NAMALWA (cell line): Measurements from ENCODE around the gene OR9A2.
"Not testable (repeated sequence)": the region's sequence is repeated elsewhere in the genome, so short reads cannot be mapped to it uniquely, and the experiment has no call there.

Experiments
- DNase-seq: peaks from one replicate; pipeline ENCODE4 v3.0.0-alpha.2; 2015; ENCODE audit warnings: low spot score

OR9A2 gene

GRCh38 chr7:143016996-143017395 is 9.9 kb downstream of the OR9A2 start:
- DNase-seq, result no peak

GRCh38 chr7:143015926-143016490 is 10.9 kb downstream of the OR9A2 start:
- no peak for DNase-seq

GRCh38 chr7:143015084-143015483 is 11.8 kb downstream of the OR9A2 start:
- peak; percentile 55 for DNase-seq

- DNase-seq, result no peak
Observed at GRCh38 chr7:143013893-143014292, 13.0 kb downstream of the OR9A2 start.

GRCh38 chr7:143013473-143013872 is 13.5 kb downstream of the OR9A2 start:
- peak; percentile 30 for DNase-seq

GRCh38 chr7:143012409-143012808 is 14.5 kb downstream of the OR9A2 start:
- no peak for DNase-seq

GRCh38 chr7:143012001-143012400 is 14.9 kb downstream of the OR9A2 start:
- DNase-seq, result no peak

GRCh38 chr7:143008007-143008901 is 18.7 kb downstream of the OR9A2 start:
- peak; percentile 91 for DNase-seq

GRCh38 chr7:143005632-143006260 is 21.2 kb downstream of the OR9A2 start:
- no peak for DNase-seq

- peak; percentile 84 for DNase-seq
Observed at GRCh38 chr7:143003393-143004051, 23.4 kb downstream of the OR9A2 start.

GRCh38 chr7:143002898-143003297 is 24.0 kb downstream of the OR9A2 start:
- DNase-seq, result no peak

- peak; percentile 68 for DNase-seq
Observed at GRCh38 chr7:143002106-143002505, 24.8 kb downstream of the OR9A2 start.

GRCh38 chr7:143000648-143001047 is 26.3 kb downstream of the OR9A2 start:
- no peak for DNase-seq

GRCh38 chr7:142999793-143000192 is 27.1 kb downstream of the OR9A2 start:
- DNase-seq, result no peak

- DNase-seq, result no peak
Observed at GRCh38 chr7:142998966-142999365, 28.0 kb downstream of the OR9A2 start.

- DNase-seq, result no peak
Observed at GRCh38 chr7:142997456-142997989, 29.4 kb downstream of the OR9A2 start.

- no peak for DNase-seq
Observed at GRCh38 chr7:142992427-142992826, 34.5 kb downstream of the OR9A2 start.

GRCh38 chr7:142984297-142984696 is 42.6 kb downstream of the OR9A2 start:
- no peak for DNase-seq

GRCh38 chr7:142983825-142984224 is 43.1 kb downstream of the OR9A2 start:
- DNase-seq, result no peak

- DNase-seq, result not testable (repeated sequence)
Observed at GRCh38 chr7:142978402-142978801, 48.5 kb downstream of the OR9A2 start.
